HFF-Myc (cell line): ENCODE results near the gene SH3RF3.

ENCODE experiments used
- DNase-seq: peaks from one replicate; pipeline ENCODE4 v3.0.0-alpha.2; 2011; ENCODE audit warnings: low read depth; ENCODE audit errors: extremely low read depth
- H3K4me3 ChIP-seq: replicated peaks from 2 replicates; pipeline ENCODE4 v1.5.1; 2011; ENCODE audit warnings: low read depth, mild to moderate bottlenecking, control low read depth, low read length
- CTCF ChIP-seq: IDR thresholded peaks from 2 replicates; pipeline ENCODE4 v1.5.1; 2012; ENCODE audit warnings: mild to moderate bottlenecking, low read depth, low read length, control low read depth; ENCODE audit errors: missing control alignments

SH3RF3 gene

DNA sequence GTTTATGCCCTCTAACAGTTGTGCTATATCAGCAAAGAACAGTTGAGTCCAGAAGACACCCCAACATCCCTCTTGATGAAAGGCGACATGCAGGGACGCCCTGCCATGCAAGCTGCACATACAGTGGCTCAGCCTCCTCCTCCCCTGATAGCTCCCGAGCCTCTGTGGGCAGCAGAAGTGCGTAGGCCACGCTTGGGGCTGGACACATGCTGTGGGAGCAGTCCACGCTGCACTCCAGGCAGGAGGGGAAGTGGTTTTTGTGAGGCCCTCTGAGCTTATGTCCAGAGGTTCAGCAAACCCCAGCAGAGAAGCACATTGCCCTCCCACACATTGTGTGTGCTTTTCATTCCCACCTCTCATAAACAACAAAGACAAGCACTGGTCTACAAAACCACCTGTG, 322.7 kb downstream of the SH3RF3 start:
- TF ChIP-seq CTCF = no peak
- DNase-seq = no peak

GRCh38 chr2:109452318-109453305, 323.6 kb downstream of the SH3RF3 start:
- no peak for DNase-seq

More for the DNA sequence above, 322.7 kb downstream of the SH3RF3 start:
- H3K4me3 ChIP-seq = no peak overlapping the region

DNA sequence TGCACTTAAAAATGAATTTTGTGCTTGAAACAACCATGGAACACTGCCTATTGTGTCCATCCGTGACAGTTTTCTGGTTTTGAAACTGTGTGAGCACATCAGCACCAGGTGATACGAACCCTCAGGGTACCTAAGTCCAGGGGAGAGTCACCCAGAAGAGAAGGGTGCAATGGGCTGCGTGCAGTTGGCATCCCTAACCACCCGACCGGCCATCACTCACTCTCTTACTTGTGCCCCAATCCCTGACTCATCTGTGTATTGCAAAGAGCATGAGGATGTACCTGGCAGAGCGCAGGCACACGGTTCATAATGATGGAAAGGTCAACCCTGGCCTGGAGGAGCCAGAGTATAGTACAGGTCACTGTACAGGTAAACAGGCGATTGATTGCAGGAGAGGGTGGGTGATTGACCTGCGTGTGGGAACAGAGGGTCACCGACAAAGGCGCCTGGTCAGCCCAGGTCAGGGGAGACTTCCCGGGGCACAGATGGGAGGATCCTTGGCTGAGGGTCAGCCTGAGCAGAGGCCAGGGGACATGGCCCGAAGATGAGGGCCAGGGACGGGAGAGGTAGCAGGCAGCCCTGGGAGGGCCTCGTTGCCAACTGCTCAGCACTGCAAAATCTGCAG, 324.5 kb downstream of the SH3RF3 start:
- TF ChIP-seq CTCF = no peak
- DNase-seq = no peak

More at GRCh38 chr2:109452318-109453305, 323.6 kb downstream of the SH3RF3 start:
- no peak overlapping the region for H3K4me3 ChIP-seq
- TF ChIP-seq CTCF = no peak

GRCh38 chr2:109454304-109454703, 325.3 kb downstream of the SH3RF3 start:
- TF ChIP-seq CTCF = no peak
- DNase-seq = no peak
- no peak overlapping the region for H3K4me3 ChIP-seq

More for the DNA sequence above, 324.5 kb downstream of the SH3RF3 start:
- no peak overlapping the region for H3K4me3 ChIP-seq

- no peak for TF ChIP-seq CTCF
- no peak for DNase-seq
- H3K4me3 ChIP-seq = no peak overlapping the region
Observed at GRCh38 chr2:109454765-109455394, 325.9 kb downstream of the SH3RF3 start.

GRCh38 chr2:109455731-109456691, 327.0 kb downstream of the SH3RF3 start:
- no peak for TF ChIP-seq CTCF
- no peak for DNase-seq
- H3K4me3 ChIP-seq = no peak overlapping the region
